HuH-7 (cell line): ENCODE measurements around the gene PIK3R6.

Experiments
- DNase-seq: peaks from one replicate; pipeline ENCODE4 v3.0.0; 2011; ENCODE audit warnings: low spot score

PIK3R6 gene

DNA sequence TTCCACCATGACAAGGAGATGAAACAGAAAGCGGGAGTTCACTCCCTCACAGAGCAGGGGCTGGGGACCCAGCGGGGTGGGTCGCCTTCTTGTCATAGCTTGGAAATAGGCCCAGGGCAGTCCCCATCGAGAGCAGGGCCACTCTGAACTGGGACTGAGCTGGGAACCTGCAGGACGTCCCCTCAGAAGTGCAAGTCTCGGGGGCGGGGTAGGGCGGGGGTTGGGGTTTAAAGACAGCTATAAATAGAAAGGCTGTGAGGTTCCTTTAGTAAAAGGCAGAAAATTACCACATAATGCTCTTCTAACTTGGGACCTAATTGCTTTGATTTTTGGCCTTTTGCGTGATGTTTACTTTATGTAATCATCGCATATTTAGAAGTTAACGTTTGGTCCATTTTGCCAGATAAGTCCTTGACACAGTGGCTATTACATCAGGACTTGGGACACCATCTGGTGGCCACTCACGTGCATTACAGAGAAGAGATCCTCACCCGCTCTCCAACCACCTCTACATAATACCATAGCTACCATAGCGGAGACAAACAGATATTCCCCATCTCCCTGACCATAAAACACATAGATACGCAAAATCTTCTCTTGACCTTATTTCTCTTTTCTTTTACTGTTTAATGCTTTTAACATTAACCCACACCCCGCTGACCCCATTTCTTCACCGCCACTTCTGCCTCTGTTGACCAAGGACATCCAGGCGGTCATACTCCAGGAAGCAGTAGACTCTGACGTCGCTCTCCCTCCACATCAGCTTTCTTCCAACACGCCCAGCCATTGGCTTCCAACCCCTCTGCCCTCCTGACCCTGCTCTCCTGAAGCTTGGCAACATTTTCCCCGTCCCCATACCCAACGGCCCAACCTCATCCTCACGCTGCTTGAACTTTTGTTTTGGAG, 27.5 kb upstream of the PIK3R6 start:
- DNase-seq: peak; percentile 79

DNA sequence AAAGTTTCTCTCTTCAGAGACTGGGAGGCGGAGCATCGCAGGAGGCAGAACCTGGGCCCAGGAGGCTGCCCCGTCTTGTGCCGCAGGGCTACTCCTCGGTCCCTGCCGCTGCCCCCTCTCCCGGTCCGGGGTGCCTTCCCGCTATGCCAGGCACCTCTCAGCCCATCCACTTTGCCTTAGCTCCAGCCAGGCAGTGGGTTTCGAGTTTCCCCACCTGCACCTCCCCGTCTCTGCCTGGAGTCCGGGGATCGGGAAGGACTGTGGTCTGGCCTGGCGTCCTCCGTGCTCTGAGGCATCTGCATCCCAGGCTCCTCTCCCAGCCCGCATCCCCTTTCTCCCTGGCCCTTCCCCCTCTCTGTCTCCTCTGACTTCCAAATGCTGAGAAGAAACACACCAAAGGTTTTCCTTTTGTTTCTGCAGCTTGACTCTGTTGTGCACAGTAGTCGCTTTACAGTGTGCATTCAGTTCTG, 26.8 kb upstream of the PIK3R6 start:
- no peak for DNase-seq

DNA sequence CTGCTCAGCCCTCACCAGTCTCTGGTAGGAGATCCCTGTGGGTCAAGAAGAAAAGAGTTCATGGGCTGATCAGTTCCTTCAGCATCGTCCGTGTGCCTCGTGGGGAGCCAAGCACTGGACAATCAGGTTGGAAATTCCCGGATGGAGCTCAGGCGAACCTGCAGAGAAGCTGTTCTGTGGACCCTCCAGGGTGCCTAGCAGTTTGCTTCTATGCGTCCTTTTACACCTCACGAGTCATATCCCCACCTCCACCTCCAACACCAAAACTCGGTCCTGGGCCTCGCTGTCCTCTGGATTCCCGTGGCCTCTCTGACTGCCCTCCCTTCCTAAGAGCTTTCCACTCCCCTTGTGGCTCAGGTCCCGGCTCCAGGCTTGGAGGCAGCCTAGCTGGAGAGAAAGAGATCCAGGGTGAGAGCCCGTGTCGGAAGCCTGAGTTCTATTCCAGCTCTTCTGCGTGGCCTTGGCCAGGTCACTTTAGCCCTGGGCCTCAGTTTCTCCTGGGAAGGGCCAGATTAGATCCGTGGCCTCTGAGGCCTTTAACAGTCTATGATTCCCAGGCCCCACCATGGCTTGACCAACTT, 26.2 kb upstream of the PIK3R6 start:
- DNase-seq: no peak

DNA sequence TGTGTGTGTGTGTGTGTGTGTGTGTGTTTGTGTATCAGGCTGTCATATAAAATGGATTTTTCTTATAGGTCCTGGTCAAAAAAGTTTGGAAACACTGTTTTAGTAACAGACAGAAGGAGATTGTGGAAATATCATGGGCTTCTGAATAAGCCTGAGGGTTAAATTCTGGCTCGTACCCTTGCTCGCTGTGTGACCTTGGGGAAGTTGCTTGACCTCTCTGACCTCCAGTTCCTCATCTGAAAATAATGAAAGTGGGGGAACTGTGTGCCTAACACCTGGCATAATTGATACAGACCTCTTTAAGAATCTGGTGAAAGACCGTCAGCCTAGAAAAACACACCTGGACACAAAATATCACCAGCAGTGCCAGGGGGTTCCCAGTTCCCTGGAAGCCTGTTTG, 25.6 kb upstream of the PIK3R6 start:
- no peak for DNase-seq

DNA sequence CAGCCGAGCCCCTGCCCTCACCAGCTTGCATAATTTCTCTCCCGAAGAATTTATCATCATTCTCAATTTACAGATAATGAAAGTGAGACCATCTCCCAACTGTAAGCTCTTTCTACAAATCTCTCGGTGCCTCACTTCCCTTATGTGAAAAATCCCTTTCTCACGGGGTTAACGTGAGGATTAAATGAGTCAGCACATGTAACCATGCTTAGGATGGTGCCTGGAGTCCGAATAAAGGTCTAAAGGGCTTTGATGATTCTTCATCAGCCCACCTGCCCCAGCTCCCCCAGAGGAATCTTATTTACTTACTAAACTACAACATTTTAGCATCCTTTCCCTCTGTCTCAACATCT, 24.8 kb upstream of the PIK3R6 start:
- no peak for DNase-seq

DNA sequence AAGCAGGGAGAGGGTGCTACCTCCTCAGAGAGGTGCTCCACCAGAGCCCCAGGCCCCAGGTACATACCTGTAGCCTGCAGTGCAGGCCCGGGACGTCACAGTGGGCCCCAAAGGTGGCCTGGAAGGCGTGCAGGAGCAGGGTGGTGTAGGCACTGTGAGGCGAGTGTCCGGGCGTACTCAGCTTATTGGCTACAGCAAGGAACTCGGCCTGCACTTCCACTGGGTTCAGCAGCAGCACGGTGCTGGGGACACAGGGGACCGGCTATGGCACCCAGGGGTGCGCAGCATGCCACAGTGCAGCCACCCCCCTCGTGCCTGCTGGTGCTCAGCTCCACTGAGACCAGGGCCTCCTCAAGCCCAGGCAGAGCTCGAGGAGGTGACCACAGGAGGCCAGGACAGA, 23.2 kb upstream of the PIK3R6 start:
- no peak for DNase-seq

DNA sequence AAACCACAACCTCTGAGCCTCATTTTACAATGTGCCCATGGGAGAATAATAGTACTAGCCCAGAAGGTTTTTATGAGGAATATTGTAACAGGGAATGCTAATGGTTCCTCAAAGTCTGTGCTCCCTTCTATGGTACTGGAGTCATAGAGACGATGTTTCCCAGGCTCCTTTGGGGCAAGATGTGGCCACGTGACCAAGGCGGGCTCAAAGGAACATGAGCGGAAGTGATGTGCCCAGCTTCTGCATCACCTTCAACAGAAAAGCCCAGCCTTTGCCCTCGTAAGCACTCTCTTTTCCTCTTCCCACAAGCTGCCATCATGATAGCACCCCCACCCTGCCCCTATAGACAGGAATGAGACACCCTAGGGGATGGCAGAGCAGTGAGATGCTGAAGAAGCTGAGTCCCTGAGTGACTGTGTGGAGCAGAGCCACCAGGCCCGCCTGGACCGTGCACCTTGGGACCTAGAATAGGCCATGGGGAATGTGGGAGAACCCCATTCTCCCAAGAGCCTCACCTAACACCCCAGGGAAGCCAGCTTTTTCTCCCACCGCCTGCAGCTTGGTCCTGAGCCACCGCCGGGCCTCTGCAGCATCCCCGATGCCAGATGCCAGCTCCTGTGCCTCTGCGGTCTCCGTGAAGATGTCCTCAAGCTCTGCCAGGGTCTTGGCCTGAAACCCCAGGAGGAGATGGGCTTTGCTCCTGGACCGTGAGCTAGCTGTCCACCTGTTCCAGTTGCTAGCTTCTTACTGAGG, 22.2 kb upstream of the PIK3R6 start:
- DNase-seq: no peak

DNA sequence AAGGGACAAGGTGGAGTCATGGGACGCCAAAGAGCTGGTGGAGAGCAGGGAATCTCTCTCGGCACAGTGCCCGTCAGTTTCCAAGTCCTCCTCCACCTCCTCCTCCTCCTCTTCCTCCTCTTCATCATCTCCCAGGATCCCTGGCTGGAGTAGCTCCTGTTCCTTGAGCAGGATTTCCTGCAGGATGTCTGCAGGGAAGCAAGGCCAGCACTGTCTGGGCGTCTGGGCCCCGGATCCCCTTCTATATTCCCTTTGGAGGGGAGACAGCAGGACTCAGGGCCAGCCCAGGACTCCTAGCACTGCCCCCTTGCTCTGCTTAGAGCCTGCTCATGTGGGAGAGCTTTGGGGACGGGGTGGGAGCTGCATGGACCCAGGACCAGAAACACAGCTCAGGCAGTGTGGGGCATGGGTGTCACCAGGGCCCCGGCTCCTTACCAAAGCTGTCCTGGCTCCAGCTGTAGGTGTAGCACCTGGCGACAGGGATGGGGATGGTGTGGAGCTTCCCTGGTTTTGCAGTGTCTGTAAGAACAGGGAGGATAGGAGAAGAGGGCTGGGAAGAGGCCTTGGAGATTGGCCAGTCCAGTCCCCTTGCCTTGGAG, 21.3 kb upstream of the PIK3R6 start:
- no peak for DNase-seq

DNA sequence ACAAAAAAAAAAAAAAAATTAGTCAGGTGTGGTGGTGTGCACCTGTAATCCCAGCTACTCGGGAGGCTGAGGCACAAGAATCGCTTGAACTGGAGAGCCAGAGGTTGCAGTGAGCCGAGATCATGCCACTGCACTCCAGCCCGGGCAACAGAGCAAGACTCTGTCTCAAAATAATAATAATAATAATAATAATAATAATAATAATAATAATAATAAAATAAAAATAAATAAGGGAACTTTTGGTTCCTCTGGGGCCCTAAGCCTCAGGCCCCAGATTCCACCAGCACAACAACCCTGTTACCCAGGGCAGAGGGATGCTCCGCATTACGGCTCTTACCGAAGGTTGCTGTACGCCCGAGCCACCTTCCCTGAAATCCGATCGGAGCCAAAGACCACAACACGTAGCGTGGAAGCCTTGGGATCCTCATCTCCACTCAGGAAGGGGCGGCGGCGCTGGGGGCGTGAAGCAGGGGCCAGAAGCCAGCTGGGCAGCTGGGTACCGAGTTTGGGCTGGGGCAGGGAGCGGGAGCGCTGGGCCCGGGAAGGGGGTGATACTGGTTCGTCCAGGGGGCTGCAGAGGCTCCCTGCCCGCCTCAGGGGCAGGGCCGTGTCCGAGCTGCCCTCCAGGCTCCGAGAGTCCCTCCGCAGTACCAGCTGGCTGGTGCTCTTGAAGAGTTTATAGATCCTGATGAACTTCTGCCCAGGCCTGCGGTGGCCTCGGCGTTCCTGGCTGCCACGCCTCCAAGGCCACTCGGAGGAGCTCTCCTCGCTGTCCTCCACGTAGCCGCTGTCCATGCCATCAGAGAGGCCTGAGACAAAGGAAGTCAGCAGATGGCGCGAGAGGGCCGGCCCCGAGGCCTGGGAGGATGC, 20.6 kb upstream of the PIK3R6 start:
- DNase-seq: peak; percentile 74

DNA sequence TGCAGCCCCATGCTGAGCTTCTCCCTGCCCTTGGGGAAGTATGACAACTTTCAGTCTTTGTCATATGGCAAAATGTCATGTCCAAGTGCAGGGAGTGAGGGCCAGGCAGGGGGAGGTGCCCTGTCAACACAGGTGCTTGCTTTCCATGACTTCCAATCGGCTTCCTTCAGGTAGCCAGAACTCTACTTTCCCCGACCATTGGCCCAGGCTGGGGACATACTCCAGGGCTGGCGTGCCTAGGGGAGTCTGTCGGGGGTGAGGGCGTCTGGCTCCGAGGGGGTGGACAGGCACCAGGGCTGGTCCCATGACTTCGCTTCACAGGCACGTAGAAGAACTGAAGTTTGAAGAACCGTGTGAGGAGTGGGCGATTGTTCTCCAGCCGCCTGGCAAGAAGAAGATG, 19.8 kb upstream of the PIK3R6 start:
- DNase-seq: no peak

DNA sequence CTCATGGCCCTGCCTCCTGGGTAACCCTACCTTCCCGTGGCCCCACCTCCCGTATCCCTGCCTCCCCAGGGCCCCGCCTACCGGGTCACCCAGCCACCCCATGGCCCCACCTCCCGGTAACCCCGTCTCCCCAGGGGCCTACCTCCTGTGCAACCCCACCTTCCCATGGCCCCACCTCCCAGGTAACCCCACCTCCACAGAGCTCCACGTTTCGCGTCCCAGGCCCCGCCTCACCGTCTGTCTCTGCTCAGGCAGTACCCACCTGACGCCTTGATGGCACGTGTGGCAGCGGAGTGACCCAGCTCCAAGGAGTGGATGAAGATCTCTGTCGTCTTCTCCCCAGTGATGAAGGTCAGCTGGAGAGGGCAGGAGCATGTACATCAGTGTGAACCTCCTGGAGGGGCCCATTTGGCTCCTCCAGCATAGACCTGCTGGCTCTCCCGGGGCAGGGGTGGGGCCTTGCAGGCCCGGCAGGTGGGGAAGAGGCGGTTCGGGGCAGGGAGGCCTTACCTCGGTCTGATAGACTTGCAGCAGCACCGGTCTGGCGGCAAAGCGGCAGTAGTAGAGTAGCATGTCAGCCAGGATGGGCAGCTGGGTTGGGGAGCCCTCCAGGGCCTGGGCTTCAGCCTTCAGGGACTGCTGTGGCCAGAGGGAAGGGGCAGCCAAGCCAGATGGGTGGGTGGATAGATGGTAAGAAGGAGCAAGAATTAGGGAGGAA, 18.7 kb upstream of the PIK3R6 start:
- DNase-seq: no peak

DNA sequence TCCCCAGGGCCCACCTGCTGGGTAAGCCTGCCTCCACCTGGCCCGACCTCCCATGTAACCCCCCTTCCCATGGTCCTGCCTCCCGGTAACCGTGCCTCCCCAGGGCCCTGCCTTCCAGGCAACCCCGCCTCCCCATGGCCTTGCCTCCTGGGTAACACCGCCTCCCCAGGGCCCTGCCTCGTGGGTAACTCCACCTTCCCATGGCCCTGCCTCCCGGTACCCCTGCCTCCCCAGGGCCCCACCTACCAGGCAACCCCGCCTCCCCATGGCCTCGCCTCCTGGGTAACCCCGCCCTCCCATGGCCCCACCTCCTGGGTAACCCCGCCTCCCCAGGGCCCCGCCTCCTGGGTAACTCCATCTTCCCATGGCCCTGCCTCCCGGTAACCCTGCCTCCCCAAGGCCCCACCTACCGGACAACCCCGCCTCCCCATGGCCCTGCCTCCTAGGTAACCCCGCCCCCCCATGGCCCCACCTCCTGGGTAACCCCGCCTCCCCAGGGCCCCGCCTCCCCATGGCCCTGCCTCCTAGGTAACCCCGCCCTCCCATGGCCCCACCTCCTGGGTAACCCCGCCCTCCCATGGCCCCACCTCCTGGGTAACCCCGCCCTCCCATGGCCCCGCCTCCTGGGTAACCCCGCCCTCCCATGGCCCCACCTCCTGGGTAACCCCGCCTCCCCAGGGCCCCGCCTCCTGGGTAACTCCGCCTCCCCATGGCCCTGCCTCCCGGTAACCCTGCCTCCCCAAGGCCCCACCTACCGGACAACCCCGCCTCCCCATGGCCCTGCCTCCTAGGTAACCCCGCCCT, 17.9 kb upstream of the PIK3R6 start:
- DNase-seq: peak; percentile 30

DNA sequence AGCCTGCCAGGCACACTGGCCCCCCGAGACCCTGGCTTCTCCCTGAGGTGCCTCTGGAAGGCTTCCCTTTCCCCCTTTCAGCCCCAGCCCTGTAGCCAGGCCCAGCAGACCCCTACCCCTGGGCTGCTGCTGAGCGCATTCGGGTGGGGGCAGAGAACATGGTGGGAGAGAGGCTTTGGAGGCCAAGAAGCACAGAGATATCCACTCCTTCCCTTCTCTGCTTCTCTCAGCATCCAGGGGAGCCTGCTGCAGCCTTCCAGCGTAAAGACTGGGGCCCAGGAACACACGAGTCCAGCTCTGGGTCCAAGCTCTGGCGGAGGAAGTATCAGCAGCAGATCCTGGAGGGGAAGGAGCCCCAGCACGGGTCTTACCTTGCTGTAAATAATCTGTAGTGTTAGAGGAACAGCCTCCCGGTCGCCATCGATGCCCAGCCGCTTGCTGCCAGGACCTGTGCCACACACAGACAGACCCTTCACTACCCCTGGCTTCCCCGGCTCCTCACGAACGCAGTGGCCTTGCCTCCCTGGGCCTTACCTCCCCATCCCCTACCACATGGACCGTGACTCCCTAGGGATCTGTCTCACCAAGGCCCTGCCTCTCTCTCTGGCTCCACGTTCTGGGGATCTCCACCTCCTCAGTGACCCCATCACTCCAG, 17.0 kb upstream of the PIK3R6 start:
- DNase-seq: no peak

DNA sequence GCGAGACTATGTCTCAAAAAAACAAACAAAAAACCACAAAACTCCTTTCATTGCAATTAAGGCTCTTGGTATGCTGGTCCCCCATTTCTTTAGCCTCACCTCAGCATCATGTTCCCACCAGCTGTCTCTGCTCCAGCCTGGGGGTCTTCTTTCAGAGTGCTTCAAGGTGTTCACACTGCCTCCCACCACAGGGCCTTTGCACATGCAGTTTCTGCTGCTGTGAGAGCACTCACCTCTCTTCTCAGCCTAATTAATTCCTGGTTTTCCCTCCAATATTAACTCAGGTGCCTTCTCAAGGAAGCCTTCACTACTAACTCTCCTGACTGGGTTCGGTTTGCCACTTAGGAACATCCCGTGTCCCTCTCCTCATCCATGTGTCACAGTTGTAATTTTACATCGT, 15.9 kb upstream of the PIK3R6 start:
- no peak for DNase-seq

DNA sequence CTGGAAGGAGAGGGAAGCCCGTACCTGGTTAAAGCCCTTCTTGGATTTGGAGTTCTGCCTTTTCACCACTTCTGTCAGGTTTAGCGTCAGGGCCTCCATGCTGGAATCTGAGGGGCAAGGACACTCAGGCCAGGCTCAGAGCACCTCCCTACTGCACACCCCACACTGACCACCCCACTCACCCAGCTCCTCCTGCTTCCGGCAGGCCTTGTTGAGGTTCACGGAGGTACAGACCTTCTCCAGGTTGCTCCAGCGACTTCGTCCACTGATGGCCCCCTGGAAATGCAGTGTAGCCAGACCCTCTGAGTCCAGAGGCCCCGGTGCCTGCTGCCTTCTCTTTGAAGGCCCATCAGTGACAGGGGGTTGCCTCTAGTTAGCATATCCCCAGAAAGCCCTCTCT, 14.1 kb upstream of the PIK3R6 start:
- no peak for DNase-seq

DNA sequence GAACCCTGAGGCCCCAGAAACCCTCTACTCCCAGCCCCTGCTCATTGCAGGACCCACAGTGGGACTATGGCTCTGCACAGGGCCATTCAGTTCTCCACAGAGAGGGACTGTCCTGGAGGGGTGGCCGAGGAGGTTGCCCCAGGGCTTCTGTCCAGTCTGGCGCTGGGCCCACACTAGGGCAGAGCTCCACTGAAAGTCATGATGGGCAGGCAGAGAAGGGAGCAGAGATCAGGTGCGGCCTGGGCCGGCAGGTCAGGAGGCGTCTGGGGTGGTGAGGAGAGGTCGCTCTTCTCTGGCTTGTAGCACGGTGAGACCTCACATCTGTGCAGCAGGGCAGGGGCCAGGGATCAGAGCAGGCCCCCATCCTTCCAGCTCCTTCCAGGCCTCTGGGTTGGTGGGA, 13.0 kb upstream of the PIK3R6 start:
- DNase-seq: no peak

DNA sequence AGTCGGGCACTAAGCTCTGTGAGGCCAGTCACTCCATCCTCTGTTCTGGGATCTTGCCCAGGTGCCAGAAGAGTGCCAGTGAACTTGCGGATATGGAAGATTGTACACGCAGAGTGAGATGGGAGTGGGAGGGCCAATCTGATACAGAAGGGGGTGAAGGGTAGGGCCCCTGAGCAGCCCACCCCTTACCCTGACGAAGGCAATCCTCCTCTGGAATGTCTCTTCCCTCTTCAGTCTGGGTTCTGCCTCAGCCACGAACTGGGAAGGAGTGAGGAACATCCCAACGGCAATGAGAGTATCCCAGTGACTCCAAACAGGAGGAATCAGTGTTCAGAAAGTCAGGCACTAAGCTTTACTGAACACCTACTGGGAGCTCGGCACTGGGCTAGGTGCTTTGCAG, 11.9 kb upstream of the PIK3R6 start:
- DNase-seq: no peak

DNA sequence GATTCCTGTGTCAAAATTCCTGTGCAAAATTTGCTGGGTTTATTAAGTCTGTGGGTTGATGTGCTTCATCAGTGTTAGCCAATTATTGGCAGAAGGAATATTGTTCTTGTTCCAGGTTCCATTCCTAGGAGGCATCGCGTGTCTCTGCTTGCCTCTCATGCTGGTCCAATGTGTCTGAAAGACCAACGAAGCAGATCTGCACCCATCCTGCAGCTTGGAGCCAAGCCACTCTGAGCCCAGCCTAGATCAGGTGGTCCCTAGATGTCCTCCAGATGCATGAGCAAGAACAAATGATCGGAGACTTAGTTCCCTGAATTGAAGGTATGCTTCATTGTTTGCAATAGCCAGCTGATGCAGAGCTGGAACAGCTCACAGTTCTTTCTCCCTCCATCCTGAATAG, 10.5 kb upstream of the PIK3R6 start:
- no peak for DNase-seq

DNA sequence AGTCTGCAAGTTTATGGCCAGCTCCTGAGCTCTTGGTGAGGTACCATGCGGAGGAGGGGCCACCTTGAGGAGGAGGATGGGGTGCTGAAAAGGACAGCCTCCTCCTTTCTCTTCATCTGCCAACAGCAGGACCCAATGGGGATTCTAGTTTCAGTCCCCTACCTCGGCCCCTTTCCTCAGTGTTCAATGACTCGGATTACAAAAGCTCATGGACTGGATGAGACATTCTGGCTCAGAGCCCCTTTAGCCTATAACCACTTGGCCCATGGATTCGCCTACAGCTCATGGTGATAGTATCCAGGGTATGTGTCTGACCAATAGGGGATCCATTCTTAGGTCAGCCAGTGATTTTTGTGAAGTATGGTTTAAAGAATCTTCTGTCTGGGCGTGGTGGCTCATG, 8.5 kb upstream of the PIK3R6 start:
- no peak for DNase-seq

DNA sequence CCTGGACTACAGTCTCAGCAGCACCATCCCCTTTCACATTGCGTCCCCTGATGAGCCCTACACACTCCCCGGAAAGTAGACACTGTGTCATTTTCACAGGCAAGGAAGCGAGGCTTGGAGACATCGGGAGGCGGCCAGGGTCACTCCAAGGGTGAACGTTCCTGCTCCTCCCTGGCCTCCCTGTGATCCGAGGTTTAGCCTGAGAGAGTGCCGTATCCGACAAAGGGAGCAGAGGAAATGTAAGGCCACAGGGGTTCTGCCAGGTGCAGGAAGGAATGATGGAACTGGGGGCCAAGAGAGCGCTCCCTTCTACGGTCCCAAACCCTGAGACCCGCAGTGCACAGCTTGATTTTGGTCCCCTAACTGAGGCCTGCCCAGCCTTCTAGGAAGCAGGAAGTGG, 8.0 kb upstream of the PIK3R6 start:
- no peak for DNase-seq
